Measurements from ENCODE around the gene SLAMF6. TPM values are rescaled to one million over a fixed set of nuclear protein-coding genes. Genes with fewer than 3 reads are reported as not detected.

Gene SLAMF6
- total RNA-seq, 4 donors from 2014 or later: 0.57 to 10.7 (median 5.2) TPM

DNA sequence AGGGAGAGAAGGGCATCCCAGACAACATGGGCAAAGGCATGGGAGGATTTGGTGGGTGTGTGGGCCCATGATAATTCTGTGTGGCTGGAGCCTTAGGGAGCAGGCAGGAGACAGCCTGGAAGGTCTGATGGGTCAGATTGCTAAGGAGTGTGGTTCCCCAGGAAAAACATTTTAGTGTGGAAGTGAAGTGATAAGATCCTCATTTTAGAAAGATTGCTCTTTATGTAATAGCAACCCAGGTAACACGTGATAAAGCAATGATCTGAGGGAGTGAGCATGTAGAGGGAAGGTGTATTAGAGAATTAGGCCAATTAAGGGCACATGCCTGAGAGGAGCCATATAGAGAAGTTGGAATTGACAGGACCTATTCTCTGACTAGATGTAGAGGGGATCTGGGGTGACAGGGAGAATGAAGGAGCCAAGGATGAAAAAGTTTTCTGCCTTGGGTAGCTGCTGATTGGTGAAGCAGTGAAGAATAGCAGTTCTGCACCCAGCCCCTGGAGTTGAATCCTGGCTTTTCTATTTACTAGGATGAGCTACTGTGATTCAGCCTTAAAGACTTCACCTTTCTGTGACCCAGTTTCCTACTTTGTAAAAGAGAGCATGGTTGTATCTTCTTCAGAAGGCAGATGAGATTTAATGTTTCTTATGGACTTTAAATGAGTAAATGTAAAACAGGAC lies 18.7 kb upstream of the SLAMF6 start:
- Histone ChIP-seq H3K27me3 (no peaks in the 10 kb centered on the region), H3K27ac (peak overlapping the region; percentile 70 to 83 (median 77)), H3K4me3 (no peak overlapping the region), H3K4me1 (peaks cover 3 to 54% (median 19%) of the 10 kb centered on the region in 4 donors), H3K36me3 (no peaks in the 10 kb centered on the region), H3K9me3 (no peaks in the 10 kb centered on the region)
- no peak for DNase-seq
- no peak for TF ChIP-seq POLR2A (IDR thresholded peaks at IDR 0.05)
- no peak for TF ChIP-seq CTCF (IDR thresholded peaks at IDR 0.05)

- H3K4me3 ChIP-seq: no peak overlapping the region
- DNase-seq: no peak
- no peaks in the 10 kb centered on the region for H3K27me3 ChIP-seq
- H3K36me3 ChIP-seq: no peaks in the 10 kb centered on the region
- peaks cover 3 to 54% (median 19%) of the 10 kb centered on the region in 4 donors for H3K4me1 ChIP-seq
- peak overlapping the region; percentile 70 to 83 (median 77) for H3K27ac ChIP-seq
- TF ChIP-seq CTCF (IDR thresholded peaks at IDR 0.05): no peak
- TF ChIP-seq POLR2A (IDR thresholded peaks at IDR 0.05): no peak
- H3K9me3 ChIP-seq: peaks cover 0 to 3% (median 0%) of the 10 kb centered on the region in 4 donors
Observed at GRCh38 chr1:160540859-160541233, 17.8 kb upstream of the SLAMF6 start.

DNA sequence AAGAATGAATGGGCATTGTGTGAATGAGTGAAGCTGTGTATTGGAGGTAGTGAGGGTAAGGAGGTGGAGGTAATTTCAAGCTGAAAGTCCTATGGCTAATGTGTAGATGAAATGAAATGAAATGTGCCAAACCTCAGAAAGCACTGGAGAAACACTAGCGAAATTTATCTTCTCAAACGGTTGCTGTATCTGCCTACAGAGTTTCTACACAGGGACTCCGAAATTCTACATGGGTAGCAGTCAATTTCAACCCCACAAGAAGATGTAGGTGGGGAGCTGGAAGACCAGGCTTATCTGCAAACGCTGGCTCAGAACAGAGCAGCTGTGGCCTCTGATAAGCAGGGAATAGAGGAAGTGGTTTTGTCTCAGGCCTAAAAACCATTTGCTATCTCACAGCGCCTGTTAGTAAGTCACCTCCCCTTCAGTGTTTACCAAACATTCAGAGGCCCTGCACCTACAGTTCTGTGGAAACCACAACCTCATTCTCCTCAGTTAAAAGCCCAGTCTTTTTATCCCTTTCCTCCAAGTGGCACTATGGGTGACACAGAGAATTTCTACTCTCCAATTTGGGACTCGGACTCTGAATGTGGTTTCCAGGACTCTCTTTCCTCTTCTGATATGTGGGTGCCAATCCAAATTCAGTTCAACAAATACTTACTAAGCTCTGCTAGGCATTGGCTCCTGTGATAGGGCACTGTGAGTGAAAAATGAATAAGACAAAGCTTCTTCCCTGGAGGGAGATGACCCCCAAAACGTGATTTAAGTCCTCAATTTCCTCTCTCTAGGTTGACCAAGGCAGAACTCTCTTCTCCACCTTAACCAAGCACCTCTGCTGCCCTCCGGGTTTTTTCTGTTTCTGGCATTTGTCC lies 17.2 kb upstream of the SLAMF6 start:
- H3K4me3 ChIP-seq: no peak overlapping the region
- H3K27ac ChIP-seq: peak overlapping the region; percentile 70 to 83 (median 77)
- H3K27me3 ChIP-seq: no peaks in the 10 kb centered on the region
- peaks cover 3 to 54% (median 19%) of the 10 kb centered on the region in 4 donors for H3K4me1 ChIP-seq
- peak in 2 of 3 donors; percentile 75 to 84 for DNase-seq
- H3K9me3 ChIP-seq: peaks cover 0 to 8% (median 0%) of the 10 kb centered on the region in 4 donors
- no peak for TF ChIP-seq CTCF (IDR thresholded peaks at IDR 0.05)
- peak in 1 of 2 donors; percentile 22 for TF ChIP-seq POLR2A (IDR thresholded peaks at IDR 0.05)
- no peaks in the 10 kb centered on the region for H3K36me3 ChIP-seq

DNA sequence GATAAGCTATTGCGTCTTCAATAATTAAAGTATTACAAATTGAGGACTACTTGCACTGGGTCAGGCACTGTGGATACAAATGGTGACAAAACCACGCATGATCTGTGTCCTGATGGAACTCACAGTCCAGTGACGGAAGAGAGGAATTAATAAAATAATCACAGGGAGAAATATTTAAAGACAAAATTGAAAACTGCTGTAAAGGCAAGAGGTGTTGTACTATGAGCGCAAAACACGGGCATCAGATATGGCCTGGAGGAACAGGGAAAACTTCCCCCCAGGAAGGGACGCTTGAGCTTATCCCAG lies 16.6 kb upstream of the SLAMF6 start:
- peak overlapping the region; percentile 70 to 83 (median 77) for H3K27ac ChIP-seq
- peaks cover 0 to 11% (median 0%) of the 10 kb centered on the region in 4 donors for H3K9me3 ChIP-seq
- no peaks in the 10 kb centered on the region for H3K27me3 ChIP-seq
- TF ChIP-seq CTCF (IDR thresholded peaks at IDR 0.05) (no peak), POLR2A (IDR thresholded peaks at IDR 0.05) (no peak)
- H3K4me3 ChIP-seq: no peak overlapping the region
- DNase-seq: no peak
- H3K36me3 ChIP-seq: no peaks in the 10 kb centered on the region
- H3K4me1 ChIP-seq: peaks cover 3 to 54% (median 19%) of the 10 kb centered on the region in 4 donors

GRCh38 chr1:160538985-160539651 lies 16.1 kb upstream of the SLAMF6 start:
- DNase-seq: peak in 1 of 3 donors; percentile 79
- Histone ChIP-seq H3K36me3 (no peaks in the 10 kb centered on the region), H3K27me3 (no peaks in the 10 kb centered on the region), H3K4me1 (peaks cover 3 to 54% (median 19%) of the 10 kb centered on the region in 4 donors), H3K27ac (peak overlapping the region; percentile 70 to 83 (median 77)), H3K9me3 (peaks cover 0 to 15% (median 0%) of the 10 kb centered on the region in 4 donors), H3K4me3 (peak overlapping the region in 2 of 4 donors; percentile 21 to 37)
- TF ChIP-seq POLR2A (IDR thresholded peaks at IDR 0.05) (no peak), CTCF (IDR thresholded peaks at IDR 0.05) (no peak)

Measured in Peyer's patch (tissue), 4 donors.